ENCODE data around the gene SPEM3.

The SPEM3 gene

DNA sequence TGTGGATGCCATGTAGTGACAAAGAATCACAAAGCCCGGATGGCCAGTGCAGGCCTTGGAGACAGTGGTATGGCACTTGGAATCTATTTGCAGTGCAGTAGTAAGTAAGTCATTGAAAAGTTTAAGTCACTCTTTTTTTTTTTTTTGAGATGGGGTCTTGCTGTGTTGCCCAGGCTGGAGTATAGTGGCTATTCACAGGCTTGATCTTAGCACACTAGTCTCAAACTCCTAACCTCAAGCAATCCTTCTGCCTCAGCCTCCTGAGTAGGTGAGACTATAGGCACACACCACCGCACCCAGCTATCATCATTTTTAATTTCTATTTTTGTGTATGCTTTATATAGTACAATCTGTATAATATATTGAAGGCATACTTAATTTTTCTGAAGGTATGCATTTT, 30.0 kb upstream of the SPEM3 start:
- no peak overlapping the region for H2AFZ ChIP-seq (ENCODE audit: low read length)
- TF ChIP-seq EZH2phosphoT487 (IDR thresholded peaks at IDR 0.05; ENCODE audit: borderline replicate concordance), result no peak
- TF ChIP-seq, protein P1, sequence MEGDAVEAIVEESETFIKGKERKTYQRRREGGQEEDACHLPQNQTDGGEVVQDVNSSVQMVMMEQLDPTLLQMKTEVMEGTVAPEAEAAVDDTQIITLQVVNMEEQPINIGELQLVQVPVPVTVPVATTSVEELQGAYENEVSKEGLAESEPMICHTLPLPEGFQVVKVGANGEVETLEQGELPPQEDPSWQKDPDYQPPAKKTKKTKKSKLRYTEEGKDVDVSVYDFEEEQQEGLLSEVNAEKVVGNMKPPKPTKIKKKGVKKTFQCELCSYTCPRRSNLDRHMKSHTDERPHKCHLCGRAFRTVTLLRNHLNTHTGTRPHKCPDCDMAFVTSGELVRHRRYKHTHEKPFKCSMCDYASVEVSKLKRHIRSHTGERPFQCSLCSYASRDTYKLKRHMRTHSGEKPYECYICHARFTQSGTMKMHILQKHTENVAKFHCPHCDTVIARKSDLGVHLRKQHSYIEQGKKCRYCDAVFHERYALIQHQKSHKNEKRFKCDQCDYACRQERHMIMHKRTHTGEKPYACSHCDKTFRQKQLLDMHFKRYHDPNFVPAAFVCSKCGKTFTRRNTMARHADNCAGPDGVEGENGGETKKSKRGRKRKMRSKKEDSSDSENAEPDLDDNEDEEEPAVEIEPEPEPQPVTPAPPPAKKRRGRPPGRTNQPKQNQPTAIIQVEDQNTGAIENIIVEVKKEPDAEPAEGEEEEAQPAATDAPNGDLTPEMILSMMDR (conservative IDR thresholded peaks at IDR 0.05; ENCODE audit: low read length), result no peak
- H3K79me2 ChIP-seq (ENCODE audit: insufficient read depth, low read length), result peaks cover 6% of the 10 kb centered on the region
- H3F3A ChIP-seq (ENCODE audit: low read depth), result no peaks in the 10 kb centered on the region
- H3K4me1 ChIP-seq (ENCODE audit: insufficient read depth, low read length, poor library complexity, severe bottlenecking), result peaks cover 19% of the 10 kb centered on the region
- H3K9me2 ChIP-seq (replicated peaks; ENCODE audit: low read depth, low read length), result no peaks in the 10 kb centered on the region
- H3K9ac ChIP-seq (ENCODE audit: low read depth, low read length, poor library complexity, severe bottlenecking), result no peak overlapping the region
- H3K4me3 ChIP-seq (ENCODE audit: low read length, poor library complexity, severe bottlenecking), result no peak overlapping the region
- no peaks in the 10 kb centered on the region for H3K9me3 ChIP-seq (ENCODE audit: insufficient read depth, low read depth, low read length)
- H3K27me3 ChIP-seq (ENCODE audit: insufficient read depth, low read length, poor library complexity, severe bottlenecking), result no peaks in the 10 kb centered on the region
- no peaks in the 10 kb centered on the region for H3K36me3 ChIP-seq (ENCODE audit: insufficient read depth, low read length)
- H4K20me1 ChIP-seq (ENCODE audit: insufficient read depth, low read length, poor library complexity, severe bottlenecking), result no peaks in the 10 kb centered on the region
- no peak overlapping the region for H3K4me2 ChIP-seq (ENCODE audit: low read depth, low read length, poor library complexity, severe bottlenecking)

- no peaks in the 10 kb centered on the region for H3F3A ChIP-seq (ENCODE audit: low read depth)
- peaks cover 6% of the 10 kb centered on the region for H3K79me2 ChIP-seq (ENCODE audit: insufficient read depth, low read length)
- H3K9ac ChIP-seq (ENCODE audit: low read depth, low read length, poor library complexity, severe bottlenecking), result peak overlapping the region; percentile 80
- no peaks in the 10 kb centered on the region for H3K9me3 ChIP-seq (ENCODE audit: insufficient read depth, low read depth, low read length)
- TF ChIP-seq EZH2phosphoT487 (IDR thresholded peaks at IDR 0.05; ENCODE audit: borderline replicate concordance), result no peak
- TF ChIP-seq, protein P1 (conservative IDR thresholded peaks at IDR 0.05; ENCODE audit: low read length), result no peak
- peak overlapping the region; percentile 86 for H3K4me2 ChIP-seq (ENCODE audit: low read depth, low read length, poor library complexity, severe bottlenecking)
- peak overlapping the region; percentile 86 for H2AFZ ChIP-seq (ENCODE audit: low read length)
- peak overlapping the region; percentile 76 for H3K4me3 ChIP-seq (ENCODE audit: low read length, poor library complexity, severe bottlenecking)
- peaks cover 3% of the 10 kb centered on the region for H4K20me1 ChIP-seq (ENCODE audit: insufficient read depth, low read length, poor library complexity, severe bottlenecking)
- H3K36me3 ChIP-seq (ENCODE audit: insufficient read depth, low read length), result no peaks in the 10 kb centered on the region
- H3K9me2 ChIP-seq (replicated peaks; ENCODE audit: low read depth, low read length), result no peaks in the 10 kb centered on the region
- peaks cover 20% of the 10 kb centered on the region for H3K4me1 ChIP-seq (ENCODE audit: insufficient read depth, low read length, poor library complexity, severe bottlenecking)
- H3K27me3 ChIP-seq (ENCODE audit: insufficient read depth, low read length, poor library complexity, severe bottlenecking), result no peaks in the 10 kb centered on the region
These were observed 25.5 kb upstream of the SPEM3 start for GRCh38 chr17:7403043-7403726.

GRCh38 chr17:7403727-7403976, 25.0 kb upstream of the SPEM3 start:
- Histone ChIP-seq H2AFZ (ENCODE audit: low read length) (peak overlapping the region; percentile 86), H4K20me1 (ENCODE audit: insufficient read depth, low read length, poor library complexity, severe bottlenecking) (peaks cover 3% of the 10 kb centered on the region), H3K9me3 (ENCODE audit: insufficient read depth, low read depth, low read length) (no peaks in the 10 kb centered on the region), H3K36me3 (ENCODE audit: insufficient read depth, low read length) (no peaks in the 10 kb centered on the region), H3K79me2 (ENCODE audit: insufficient read depth, low read length) (peaks cover 6% of the 10 kb centered on the region), H3K4me2 (ENCODE audit: low read depth, low read length, poor library complexity, severe bottlenecking) (peak overlapping the region; percentile 86), H3K27me3 (ENCODE audit: insufficient read depth, low read length, poor library complexity, severe bottlenecking) (no peaks in the 10 kb centered on the region), H3K9me2 (replicated peaks; ENCODE audit: low read depth, low read length) (no peaks in the 10 kb centered on the region), H3F3A (ENCODE audit: low read depth) (no peaks in the 10 kb centered on the region), H3K4me3 (ENCODE audit: low read length, poor library complexity, severe bottlenecking) (peak overlapping the region; percentile 76), H3K4me1 (ENCODE audit: insufficient read depth, low read length, poor library complexity, severe bottlenecking) (peaks cover 20% of the 10 kb centered on the region), H3K9ac (ENCODE audit: low read depth, low read length, poor library complexity, severe bottlenecking) (peak overlapping the region; percentile 80)
- TF ChIP-seq, protein P1 (conservative IDR thresholded peaks at IDR 0.05; ENCODE audit: low read length), result no peak
- TF ChIP-seq EZH2phosphoT487 (IDR thresholded peaks at IDR 0.05; ENCODE audit: borderline replicate concordance), result no peak
